ENCODE results near the gene RASA3.

RASA3 gene

GRCh38 chr13:114030666-114031610 is 101.5 kb downstream of the RASA3 start:
- H3K9me3 ChIP-seq (ENCODE audit: insufficient read depth, low read length, severe bottlenecking): no peaks in the 10 kb centered on the region
- no peak for DNase-seq
- no peak overlapping the region for H3K4me2 ChIP-seq (ENCODE audit: insufficient read depth, low read length)
- H3K36me3 ChIP-seq (ENCODE audit: insufficient read depth, low read length): peaks cover 55% of the 10 kb centered on the region
- H4K20me1 ChIP-seq (ENCODE audit: insufficient read depth, low read length): peaks cover 63% of the 10 kb centered on the region
- peaks cover 50% of the 10 kb centered on the region for H3K79me2 ChIP-seq (ENCODE audit: insufficient read depth, low read length)
- H2AFZ ChIP-seq (ENCODE audit: low read depth, low read length): no peak overlapping the region
- ATAC-seq (ENCODE audit: insufficient read depth, low read depth): no peak
- H3K4me1 ChIP-seq (ENCODE audit: insufficient read depth, low read length): no peaks in the 10 kb centered on the region
- no peak overlapping the region for H3K27ac ChIP-seq (ENCODE audit: low read length)
- no peak overlapping the region for H3K9ac ChIP-seq (ENCODE audit: low read depth, low read length)
- H3K27me3 ChIP-seq (ENCODE audit: insufficient read depth, low read length, poor library complexity): no peaks in the 10 kb centered on the region
- TF ChIP-seq EZH2 (IDR thresholded peaks at IDR 0.05; ENCODE audit: borderline replicate concordance, low read depth, low read length, severe bottlenecking): no peak
- no peak for TF ChIP-seq CTCF (IDR thresholded peaks at IDR 0.05; ENCODE audit: borderline replicate concordance, extremely low read depth, low read length, poor library complexity, severe bottlenecking)
- H3K4me3 ChIP-seq (ENCODE audit: low read depth in 1 of 2, low read length in 2 of 2): no peak overlapping the region

- H3K4me1 ChIP-seq (ENCODE audit: insufficient read depth, low read length): no peaks in the 10 kb centered on the region
- peaks cover 48% of the 10 kb centered on the region for H3K79me2 ChIP-seq (ENCODE audit: insufficient read depth, low read length)
- no peaks in the 10 kb centered on the region for H3K9me3 ChIP-seq (ENCODE audit: insufficient read depth, low read length, severe bottlenecking)
- ATAC-seq (ENCODE audit: insufficient read depth, low read depth): peak; percentile 22; the same call in 1 of the 3 replicates
- H3K4me3 ChIP-seq (ENCODE audit: low read depth in 1 of 2, low read length in 2 of 2): no peak overlapping the region
- no peak overlapping the region for H3K4me2 ChIP-seq (ENCODE audit: insufficient read depth, low read length)
- H3K27ac ChIP-seq (ENCODE audit: low read length): no peak overlapping the region
- H3K9ac ChIP-seq (ENCODE audit: low read depth, low read length): no peak overlapping the region
- peaks cover 62% of the 10 kb centered on the region for H4K20me1 ChIP-seq (ENCODE audit: insufficient read depth, low read length)
- no peaks in the 10 kb centered on the region for H3K27me3 ChIP-seq (ENCODE audit: insufficient read depth, low read length, poor library complexity)
- H2AFZ ChIP-seq (ENCODE audit: low read depth, low read length): no peak overlapping the region
- DNase-seq: no peak
- peaks cover 55% of the 10 kb centered on the region for H3K36me3 ChIP-seq (ENCODE audit: insufficient read depth, low read length)
- TF ChIP-seq CTCF (IDR thresholded peaks at IDR 0.05; ENCODE audit: borderline replicate concordance, extremely low read depth, low read length, poor library complexity, severe bottlenecking) (no peak), EZH2 (IDR thresholded peaks at IDR 0.05; ENCODE audit: borderline replicate concordance, low read depth, low read length, severe bottlenecking) (no peak)
Observed at GRCh38 chr13:114029866-114030625, 102.4 kb downstream of the RASA3 start.

- Histone ChIP-seq H3K4me3 (ENCODE audit: low read depth in 1 of 2, low read length in 2 of 2) (no peak overlapping the region), H3K27ac (ENCODE audit: low read length) (no peak overlapping the region), H2AFZ (ENCODE audit: low read depth, low read length) (no peak overlapping the region), H3K36me3 (ENCODE audit: insufficient read depth, low read length) (peaks cover 71% of the 10 kb centered on the region), H3K27me3 (ENCODE audit: insufficient read depth, low read length, poor library complexity) (no peaks in the 10 kb centered on the region), H3K4me2 (ENCODE audit: insufficient read depth, low read length) (no peak overlapping the region), H4K20me1 (ENCODE audit: insufficient read depth, low read length) (peaks cover 60% of the 10 kb centered on the region), H3K79me2 (ENCODE audit: insufficient read depth, low read length) (peaks cover 30% of the 10 kb centered on the region), H3K4me1 (ENCODE audit: insufficient read depth, low read length) (no peaks in the 10 kb centered on the region), H3K9me3 (ENCODE audit: insufficient read depth, low read length, severe bottlenecking) (no peaks in the 10 kb centered on the region), H3K9ac (ENCODE audit: low read depth, low read length) (no peak overlapping the region)
- no peak for DNase-seq
- ATAC-seq (ENCODE audit: insufficient read depth, low read depth): no peak
- no peak for TF ChIP-seq EZH2 (IDR thresholded peaks at IDR 0.05; ENCODE audit: borderline replicate concordance, low read depth, low read length, severe bottlenecking)
- TF ChIP-seq CTCF (IDR thresholded peaks at IDR 0.05; ENCODE audit: borderline replicate concordance, extremely low read depth, low read length, poor library complexity, severe bottlenecking): no peak
Observed at GRCh38 chr13:114027826-114028225, 104.6 kb downstream of the RASA3 start.

Data from DND-41 (cell line).